Upper lobe of right lung (tissue), 1 donor: ENCODE measurements around the gene TEX11. TPM values are rescaled to one million over a fixed set of nuclear protein-coding genes. Genes with fewer than 3 reads are reported as not detected.
"Not testable (repeated sequence)": the region's sequence is repeated elsewhere in the genome, so short reads cannot be mapped to it uniquely, and the experiment has no call there.

Experiments used
- ATAC-seq: fragments of 200-7000 bp; cut with Tn5 transposase; one replicate; pipeline ENCODE4 v1.9.1; 2020; ENCODE audit warnings: mild to moderate bottlenecking, moderate library complexity
- DNase-seq: peaks from one replicate; pipeline ENCODE4 v3.0.0-alpha.2; 2020
- H3K27ac ChIP-seq: fragments of 200-600 bp; one replicate; pipeline ENCODE4 v1.8.0; 2022
- H3K27me3 ChIP-seq: fragments of 200-600 bp; one replicate; pipeline ENCODE4 v1.8.0; 2022; ENCODE audit warnings: mild to moderate bottlenecking
- H3K36me3 ChIP-seq: fragments of 200-600 bp; one replicate; pipeline ENCODE4 v1.8.0; 2022
- H3K4me1 ChIP-seq: fragments of 200-600 bp; one replicate; pipeline ENCODE4 v1.8.0; 2022
- H3K4me3 ChIP-seq: fragments of 200-600 bp; one replicate; pipeline ENCODE4 v1.8.0; 2022; ENCODE audit warnings: mild to moderate bottlenecking
- H3K9me3 ChIP-seq: fragments of 200-600 bp; one replicate; pipeline ENCODE4 v1.8.0; 2022
- CTCF ChIP-seq: fragments of 200-600 bp; IDR thresholded peaks from one replicate; pipeline ENCODE4 v1.8.0; 2022; ENCODE audit warnings: antibody characterized with exemption
- intact Hi-C: fragments of 100-400 bp; cut with DNase I; formaldehyde crosslinking; loops from one replicate; pipeline ENCODE4 v1.11.0; 2022
- total RNA-seq: library from RNA; stranded (reverse); fragmentation: NEBNext Ultra II Directional; extraction: Animal tissue kit (Norgen Biotek cat#: 25700); gene quantifications from one replicate; pipeline ENCODE4 v1.2.1, GENCODE V29; 2021
- donor health status: DM: no; HTN: yes; CAD: no; lungs with severe emphysema.

TEX11 gene
- total RNA-seq, 1 donor from 2014 or later = not detected

- DNase-seq (no peak), ATAC-seq (no peak)
- no peak overlapping the region for H3K4me3 ChIP-seq
Observed at GRCh38 chrX:70664726-70665125, 243.8 kb downstream of the TEX11 start.

GRCh38 chrX:70661124-70661523, 247.4 kb downstream of the TEX11 start:
- H3K9me3 ChIP-seq, DNase-seq, intact Hi-C loops, H3K4me3 ChIP-seq, H3K36me3 ChIP-seq, H3K27ac ChIP-seq, H3K27me3 ChIP-seq, H3K4me1 ChIP-seq, ATAC-seq: not testable (repeated sequence)

More at GRCh38 chrX:70664726-70665125, 243.8 kb downstream of the TEX11 start:
- H3K4me1 ChIP-seq = no peaks in the 10 kb centered on the region
- intact Hi-C loops = no loop called here
- H3K36me3 ChIP-seq = no peaks in the 10 kb centered on the region
- H3K27ac ChIP-seq = no peak overlapping the region
- H3K9me3 ChIP-seq = no peaks in the 10 kb centered on the region
- no peak for TF ChIP-seq CTCF
- H3K27me3 ChIP-seq = no peaks in the 10 kb centered on the region

- H3K4me1 ChIP-seq, H3K4me3 ChIP-seq, H3K36me3 ChIP-seq, intact Hi-C loops, DNase-seq, H3K27me3 ChIP-seq, ATAC-seq, H3K27ac ChIP-seq, H3K9me3 ChIP-seq: not testable (repeated sequence)
Observed at GRCh38 chrX:70657546-70657945, 251.0 kb downstream of the TEX11 start.

GRCh38 chrX:70656304-70656703, 252.2 kb downstream of the TEX11 start:
- H3K4me3 ChIP-seq = no peak overlapping the region
- no peaks in the 10 kb centered on the region for H3K27me3 ChIP-seq
- DNase-seq (no peak), ATAC-seq (no peak)
- H3K4me1 ChIP-seq = no peaks in the 10 kb centered on the region
- TF ChIP-seq CTCF = no peak
- H3K9me3 ChIP-seq = no peaks in the 10 kb centered on the region
- intact Hi-C loops = no loop called here
- no peaks in the 10 kb centered on the region for H3K36me3 ChIP-seq
- no peak overlapping the region for H3K27ac ChIP-seq

- ATAC-seq, H3K27ac ChIP-seq, DNase-seq, H3K4me3 ChIP-seq, intact Hi-C loops, H3K4me1 ChIP-seq, H3K27me3 ChIP-seq, H3K36me3 ChIP-seq, H3K9me3 ChIP-seq: not testable (repeated sequence)
Observed at GRCh38 chrX:70647910-70648309, 260.6 kb downstream of the TEX11 start.

GRCh38 chrX:70636218-70636617, 272.3 kb downstream of the TEX11 start:
- H3K9me3 ChIP-seq = no peaks in the 10 kb centered on the region
- no peak for DNase-seq
- no peak for ATAC-seq
- TF ChIP-seq CTCF = no peak
- intact Hi-C loops = no loop called here
- no peaks in the 10 kb centered on the region for H3K36me3 ChIP-seq
- H3K27ac ChIP-seq = no peak overlapping the region
- H3K4me3 ChIP-seq = no peak overlapping the region
- no peaks in the 10 kb centered on the region for H3K4me1 ChIP-seq
- H3K27me3 ChIP-seq = no peaks in the 10 kb centered on the region

GRCh38 chrX:70635669-70636068, 272.8 kb downstream of the TEX11 start:
- ATAC-seq = no peak
- no peaks in the 10 kb centered on the region for H3K9me3 ChIP-seq
- no peak for DNase-seq
- intact Hi-C loops = no loop called here
- TF ChIP-seq CTCF = no peak
- H3K27me3 ChIP-seq = no peaks in the 10 kb centered on the region
- no peaks in the 10 kb centered on the region for H3K4me1 ChIP-seq
- H3K4me3 ChIP-seq = no peak overlapping the region
- no peak overlapping the region for H3K27ac ChIP-seq
- no peaks in the 10 kb centered on the region for H3K36me3 ChIP-seq
